ENCODE measurements around the gene PRKAR1B.

- TF ChIP-seq CTCF (IDR thresholded peaks at IDR 0.05) (no peak), EZH2phosphoT487 (IDR thresholded peaks at IDR 0.05) (no peak), EZH2 (IDR thresholded peaks at IDR 0.05) (no peak)
Observed at GRCh38 chr7:590731-591551, 136.1 kb downstream of the PRKAR1B start.
